HG03460 (cell line): ENCODE measurements around the gene ZFAND4.
A peak's percentile ranks its signal among the peaks of the same experiment; 100 is the strongest.
"Not testable (repeated sequence)": the region's sequence is repeated elsewhere in the genome, so short reads cannot be mapped to it uniquely, and the experiment has no call there.

Source experiments
- ATAC-seq: cut with Tn5 transposase; IDR thresholded peaks from one replicate; pipeline ENCODE4 v1.9.1; 2021; ENCODE audit not compliant: unreplicated experiment

Gene ZFAND4

DNA sequence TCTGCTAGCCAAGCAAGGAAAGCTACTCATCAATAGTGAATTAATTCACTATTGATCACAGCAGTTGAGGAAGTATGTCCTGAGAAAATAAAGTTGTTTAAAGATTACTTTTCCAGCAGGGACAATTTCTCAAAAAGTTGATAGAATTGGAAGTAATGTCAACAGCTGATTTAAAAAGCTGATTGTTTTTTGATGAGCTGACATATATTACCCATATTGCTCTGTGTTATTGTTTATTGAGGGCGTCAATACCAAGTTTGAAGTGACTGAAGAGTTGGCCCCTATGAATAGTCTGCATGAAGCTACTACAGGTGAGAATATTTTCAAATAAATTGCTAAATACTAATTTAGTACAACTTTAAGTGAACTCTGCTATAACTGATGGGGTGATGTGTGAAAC, 28.0 kb downstream of the ZFAND4 start:
- ATAC-seq = no peak

- ATAC-seq = no peak
These were observed 31.6 kb downstream of the ZFAND4 start for GRCh38 chr10:45640941-45641340.

GRCh38 chr10:45640049-45640448, 32.5 kb downstream of the ZFAND4 start:
- no peak for ATAC-seq

DNA sequence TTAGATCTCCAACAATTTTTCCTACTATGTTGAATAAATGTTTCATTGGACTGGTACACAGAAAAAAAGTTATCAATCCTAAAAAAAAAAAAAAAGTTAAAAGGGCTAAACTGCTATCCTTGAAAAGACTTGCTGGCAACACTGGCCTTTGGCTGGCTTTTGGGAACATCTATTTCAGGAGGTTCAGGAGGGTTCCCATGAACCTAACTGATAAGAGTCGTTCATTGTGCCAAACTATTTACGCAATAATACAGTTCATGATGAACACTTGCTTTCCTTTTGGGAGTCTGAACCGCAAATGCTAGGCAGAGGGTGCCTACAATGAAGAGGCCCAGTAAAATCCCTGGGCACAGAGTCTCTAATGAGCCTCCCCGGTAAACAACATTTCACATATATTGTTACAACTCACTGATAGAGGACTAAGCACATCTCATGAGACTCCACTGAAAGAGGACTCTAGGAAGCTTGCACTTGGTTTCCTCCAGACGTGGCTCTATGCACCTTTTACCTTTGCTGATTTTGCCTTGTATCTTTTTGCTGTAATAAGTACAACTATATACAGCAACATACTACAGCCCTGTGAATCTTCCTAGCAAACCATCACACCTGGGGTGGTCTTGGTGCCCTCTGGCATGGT, 45.0 kb downstream of the ZFAND4 start:
- ATAC-seq = no peak

DNA sequence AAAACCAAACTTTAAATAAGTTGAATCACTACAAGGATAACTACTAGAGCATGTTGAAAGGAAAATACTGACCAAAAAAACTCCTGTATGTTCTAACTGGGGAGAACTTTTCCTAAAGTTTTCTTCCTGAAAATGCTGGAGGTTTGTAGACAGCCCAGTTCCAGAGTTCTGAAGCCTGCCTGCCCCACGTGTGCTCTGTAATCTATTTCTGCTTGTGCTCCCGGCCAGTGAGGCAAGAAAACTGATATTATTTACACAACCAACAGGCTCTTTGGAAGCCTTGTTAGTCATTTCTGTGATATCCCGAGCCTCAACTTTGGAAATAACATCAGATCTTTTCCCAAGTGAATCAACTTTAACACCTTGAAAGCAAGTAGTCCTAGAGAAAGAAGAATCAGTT, 46.7 kb downstream of the ZFAND4 start:
- no peak for ATAC-seq

DNA sequence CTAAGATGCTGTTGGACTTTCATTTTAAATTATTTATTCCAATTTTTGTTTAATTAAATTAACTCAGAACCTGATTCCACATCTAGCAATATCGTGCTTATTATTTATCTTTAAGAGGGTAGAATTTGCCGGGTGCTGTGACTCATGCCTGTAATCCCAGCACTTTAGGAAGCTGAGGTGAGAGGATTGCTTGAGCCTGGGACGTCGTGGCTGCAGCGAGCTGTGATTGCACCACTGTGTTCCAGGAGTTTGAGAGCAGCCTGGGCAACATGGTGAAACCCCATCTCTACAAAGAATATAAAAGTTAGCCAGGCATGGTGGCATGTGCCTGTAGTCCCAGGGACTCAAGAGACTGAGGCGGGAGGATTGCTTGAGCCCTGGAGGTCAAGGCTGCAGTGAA, 47.8 kb downstream of the ZFAND4 start:
- ATAC-seq = no peak

- no peak for ATAC-seq
These were observed 57.7 kb downstream of the ZFAND4 start for GRCh38 chr10:45614869-45615268.

DNA sequence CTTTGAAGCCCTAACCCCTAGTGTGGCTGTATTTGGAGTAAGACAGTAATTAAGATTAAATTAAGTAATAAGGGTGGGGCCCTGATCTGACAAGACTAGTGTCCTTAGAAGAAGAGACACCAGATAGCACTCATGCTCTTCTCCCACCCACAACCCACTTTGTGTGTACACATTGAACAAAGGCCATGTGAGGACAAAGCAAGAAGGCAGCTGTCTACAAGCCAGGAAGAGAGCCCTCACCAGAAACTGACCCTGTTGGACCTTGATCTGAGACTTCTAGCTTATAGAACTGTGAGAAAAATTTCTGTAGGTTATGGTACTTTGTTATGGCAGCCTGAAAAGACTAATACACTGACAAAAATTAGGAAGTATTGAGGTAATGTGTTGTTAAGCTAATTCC, 59.8 kb downstream of the ZFAND4 start:
- no peak for ATAC-seq

DNA sequence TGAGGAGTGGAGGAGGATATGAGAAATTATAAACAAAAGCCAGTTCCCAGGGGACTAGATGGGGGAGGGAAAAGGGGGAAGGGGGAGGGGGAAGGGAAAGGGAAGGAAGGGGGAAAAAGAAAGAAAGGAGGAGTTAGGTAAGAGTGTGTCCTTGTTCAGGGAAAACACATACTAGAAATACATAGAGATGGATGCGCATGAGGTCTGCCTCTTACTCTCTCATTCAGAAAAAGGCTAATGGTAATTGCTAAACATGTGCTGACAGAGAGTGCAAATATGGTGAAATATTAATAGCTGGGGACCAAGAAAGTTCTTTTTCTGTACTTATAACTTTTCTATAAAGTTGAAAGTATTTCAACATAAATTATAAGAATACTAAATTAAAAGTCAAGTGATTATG, 64.5 kb downstream of the ZFAND4 start:
- ATAC-seq = no peak

DNA sequence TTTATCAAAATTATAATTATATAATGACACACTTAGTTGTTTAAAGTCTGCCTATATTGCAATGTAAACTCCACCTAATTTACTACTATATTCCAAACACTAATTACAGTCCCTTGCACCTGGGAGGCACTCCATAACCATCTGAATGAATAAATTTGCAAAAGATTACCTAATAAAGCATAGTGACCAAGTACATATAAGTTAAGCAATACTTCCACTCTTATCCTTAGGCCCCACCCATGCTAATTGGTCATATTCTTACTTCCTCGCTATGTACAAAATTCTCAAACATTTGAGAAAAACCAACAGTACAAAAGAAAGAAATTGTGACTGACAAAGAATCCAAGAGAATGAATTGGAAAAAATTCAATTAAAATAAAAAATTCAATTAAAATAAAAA, 65.3 kb downstream of the ZFAND4 start:
- ATAC-seq = no peak

DNA sequence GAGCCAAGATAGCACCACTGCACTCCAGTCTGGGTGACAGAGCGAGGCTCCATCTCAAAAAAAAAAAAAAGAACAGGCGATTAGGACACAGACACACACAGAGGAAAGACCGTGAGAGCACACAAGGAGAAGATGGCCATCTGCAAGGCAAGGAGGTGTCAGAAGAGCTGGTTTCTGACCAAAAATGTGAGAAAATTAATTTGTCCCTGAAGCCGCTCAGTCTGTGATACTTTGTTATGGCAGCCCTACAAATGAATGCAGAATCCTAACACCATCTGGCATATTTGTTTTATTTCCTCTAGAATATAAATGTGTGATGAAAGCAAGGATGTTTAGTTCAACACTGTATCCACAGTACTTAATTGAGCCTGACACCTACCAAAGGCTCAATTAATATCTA, 69.7 kb downstream of the ZFAND4 start:
- no peak for ATAC-seq

- ATAC-seq = no peak
These were observed 70.4 kb downstream of the ZFAND4 start for GRCh38 chr10:45602082-45602730.

- ATAC-seq = not testable (repeated sequence)
These were observed 71.2 kb downstream of the ZFAND4 start for GRCh38 chr10:45601254-45601930.

DNA sequence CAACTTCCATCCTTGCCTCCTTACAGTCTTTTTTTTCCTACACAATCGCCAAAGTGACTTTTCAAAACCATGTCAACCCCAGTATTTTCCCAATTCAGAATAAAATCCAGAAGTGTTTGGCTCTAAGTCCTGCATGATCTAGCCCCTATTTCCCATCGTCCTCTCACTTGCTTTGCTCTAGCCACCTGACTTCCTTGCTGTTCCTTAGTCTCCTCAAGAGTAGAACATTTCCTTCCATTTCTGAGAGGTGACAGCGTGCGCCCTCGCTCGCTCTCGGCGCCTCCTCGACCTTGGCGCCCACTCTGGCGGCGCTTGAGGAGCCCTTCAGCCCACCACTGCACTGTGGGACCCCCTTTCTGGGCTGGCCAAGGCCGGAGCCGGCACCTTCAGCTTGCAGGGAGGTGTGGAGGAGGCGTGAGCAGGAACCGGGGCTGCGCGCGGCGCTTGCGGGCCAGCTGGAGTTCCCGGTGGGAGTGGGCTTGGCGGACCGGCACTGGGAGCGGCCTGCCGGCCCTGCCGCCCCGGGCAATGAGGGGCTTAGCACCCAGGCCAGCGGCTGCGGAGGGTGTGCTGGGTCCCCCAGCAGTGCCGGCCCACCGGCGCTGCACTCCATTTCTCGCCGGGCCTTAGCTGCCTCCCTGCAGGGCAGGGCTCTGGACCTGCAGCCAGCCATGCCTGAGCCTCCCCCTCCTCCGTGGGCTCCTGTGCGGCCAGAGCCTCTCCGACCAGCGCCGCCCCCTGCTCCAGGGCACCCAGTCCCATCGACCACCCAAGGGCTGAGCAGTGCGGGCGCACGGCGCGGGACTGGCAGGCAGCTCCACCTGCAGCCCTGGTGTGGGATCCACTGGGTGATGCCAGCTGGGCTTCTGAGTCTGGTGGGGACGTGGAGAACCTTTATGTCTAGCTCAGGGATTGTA, 72.0 kb downstream of the ZFAND4 start:
- ATAC-seq = not testable (repeated sequence)

DNA sequence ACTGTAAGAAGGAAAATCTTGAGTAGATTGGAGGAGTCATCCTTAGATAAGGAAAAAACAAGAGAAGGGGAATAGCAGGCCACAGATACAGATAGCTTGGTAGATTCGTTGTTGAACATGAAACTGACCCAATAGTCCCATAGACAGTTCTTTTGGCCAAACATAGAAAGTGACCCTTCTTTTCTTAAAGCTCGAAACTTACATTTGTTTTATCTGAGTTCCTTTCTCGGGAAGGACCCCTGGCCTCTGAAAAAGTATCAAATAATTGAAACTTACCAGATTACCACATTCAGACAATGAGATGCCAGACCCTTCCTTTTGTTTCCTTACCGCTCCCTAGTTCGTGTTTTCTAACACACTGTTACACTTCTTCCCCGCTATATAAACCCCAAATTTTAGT, 72.9 kb downstream of the ZFAND4 start:
- no peak for ATAC-seq

- no peak for ATAC-seq
These were observed 73.5 kb downstream of the ZFAND4 start for GRCh38 chr10:45599021-45599603.

DNA sequence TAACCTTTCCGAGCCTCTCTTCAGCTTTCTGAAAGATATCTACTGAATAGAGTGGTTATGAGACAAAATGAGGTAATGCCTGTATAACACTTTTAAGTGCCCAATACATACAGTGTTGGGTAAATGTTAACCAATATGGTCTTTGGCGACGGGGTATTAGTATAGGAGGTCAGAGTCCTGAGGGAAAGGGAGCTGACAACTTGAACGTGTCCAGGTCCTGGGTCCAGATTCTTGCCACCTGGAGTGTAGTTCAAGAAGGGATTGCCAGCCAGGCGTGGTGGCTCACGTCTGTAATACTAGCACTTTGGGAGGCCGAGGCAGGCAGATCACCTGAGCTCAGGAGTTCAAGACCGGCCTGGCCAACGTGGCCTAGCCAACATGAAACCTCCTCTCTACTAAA, 76.0 kb downstream of the ZFAND4 start:
- ATAC-seq = no peak

GRCh38 chr10:45594276-45595157, 78.1 kb downstream of the ZFAND4 start:
- ATAC-seq = peak; percentile 95

DNA sequence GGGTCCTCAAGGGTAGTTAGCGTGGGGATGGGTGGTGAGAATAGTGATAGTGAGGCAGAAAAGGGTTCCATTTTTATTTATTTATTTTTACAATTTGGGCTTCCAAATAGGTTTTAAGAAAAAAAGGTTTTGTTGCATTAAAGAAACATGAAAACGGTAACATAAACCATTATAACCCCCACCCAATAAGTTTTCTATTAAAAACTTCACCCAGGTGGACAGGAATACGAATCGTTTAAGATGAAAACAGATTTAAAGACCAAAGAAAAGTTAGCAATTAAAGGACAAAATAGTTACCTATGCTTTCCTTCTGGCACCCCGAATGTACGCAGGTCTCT, 78.7 kb downstream of the ZFAND4 start:
- no peak for ATAC-seq

DNA sequence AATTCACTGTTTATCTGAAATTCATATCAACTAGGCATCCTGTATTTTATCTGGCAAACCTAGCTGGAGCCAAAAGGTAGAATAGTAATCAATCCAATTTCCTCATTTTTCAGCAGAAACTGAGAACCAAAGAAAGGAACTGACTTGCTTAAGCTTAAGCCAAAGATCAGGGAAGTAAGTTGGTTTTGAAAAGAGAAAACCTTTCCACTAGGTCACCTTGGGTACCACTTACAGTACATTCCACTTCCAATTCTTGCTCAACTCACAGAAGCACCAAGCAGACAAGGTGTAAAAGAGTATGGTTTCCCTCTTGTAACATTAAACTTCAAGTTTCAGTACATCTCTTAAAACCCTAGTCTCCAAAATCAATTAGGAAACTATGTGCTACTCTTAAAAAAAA, 79.6 kb downstream of the ZFAND4 start:
- ATAC-seq = no peak
